ENCODE measurements around the gene CRYBG1. TPM values are rescaled to one million over a fixed set of nuclear protein-coding genes. Genes with fewer than 3 reads are reported as not detected.

The CRYBG1 gene
- total and polyA plus RNA-seq, 2 experiments from 2014 or later = 3.2 to 10.0 TPM

DNA sequence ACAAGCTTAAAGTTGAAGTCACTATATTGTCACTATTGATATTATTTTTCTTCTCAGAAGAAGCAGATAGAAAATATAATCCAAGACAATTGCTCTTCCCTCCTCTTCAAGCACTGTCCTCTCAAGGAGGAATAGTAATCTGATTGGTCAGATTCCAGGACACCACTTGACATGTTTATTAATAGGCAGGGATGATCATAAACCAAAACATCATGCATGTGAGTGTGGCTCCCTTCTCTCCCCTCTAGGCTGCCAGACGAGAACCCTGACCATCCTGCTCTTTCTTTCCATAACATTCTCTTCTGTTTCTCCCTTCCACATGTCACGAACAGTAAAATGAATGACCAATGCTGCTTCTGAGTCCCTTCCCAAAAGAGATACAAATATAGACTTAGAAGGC is 42.5 kb upstream of the CRYBG1 start:
- Histone ChIP-seq H3K36me3 (replicated peaks; ENCODE audit: insufficient read depth, low read depth) (no peaks in the 10 kb centered on the region), H3K27ac (no peak overlapping the region), H3K4me3 (no peak overlapping the region), H3K79me2 (peaks cover 75% of the 10 kb centered on the region), H3K27me3 (no peaks in the 10 kb centered on the region), H4K20me1 (ENCODE audit: insufficient read depth, poor library complexity, severe bottlenecking) (peaks cover 6% of the 10 kb centered on the region), H3K9me2 (replicated peaks; ENCODE audit: insufficient read depth) (no peaks in the 10 kb centered on the region), H2AFZ (no peak overlapping the region), H3K4me1 (ENCODE audit: insufficient read depth) (no peaks in the 10 kb centered on the region), H3K9me3 (ENCODE audit: low read depth) (no peaks in the 10 kb centered on the region), H3K4me2 (no peak overlapping the region)
- no peak for DNase-seq (ENCODE audit: low spot score)
- TF ChIP-seq EZH2 (IDR thresholded peaks at IDR 0.05; ENCODE audit: borderline replicate concordance) = no peak
- TF ChIP-seq, protein P1, sequence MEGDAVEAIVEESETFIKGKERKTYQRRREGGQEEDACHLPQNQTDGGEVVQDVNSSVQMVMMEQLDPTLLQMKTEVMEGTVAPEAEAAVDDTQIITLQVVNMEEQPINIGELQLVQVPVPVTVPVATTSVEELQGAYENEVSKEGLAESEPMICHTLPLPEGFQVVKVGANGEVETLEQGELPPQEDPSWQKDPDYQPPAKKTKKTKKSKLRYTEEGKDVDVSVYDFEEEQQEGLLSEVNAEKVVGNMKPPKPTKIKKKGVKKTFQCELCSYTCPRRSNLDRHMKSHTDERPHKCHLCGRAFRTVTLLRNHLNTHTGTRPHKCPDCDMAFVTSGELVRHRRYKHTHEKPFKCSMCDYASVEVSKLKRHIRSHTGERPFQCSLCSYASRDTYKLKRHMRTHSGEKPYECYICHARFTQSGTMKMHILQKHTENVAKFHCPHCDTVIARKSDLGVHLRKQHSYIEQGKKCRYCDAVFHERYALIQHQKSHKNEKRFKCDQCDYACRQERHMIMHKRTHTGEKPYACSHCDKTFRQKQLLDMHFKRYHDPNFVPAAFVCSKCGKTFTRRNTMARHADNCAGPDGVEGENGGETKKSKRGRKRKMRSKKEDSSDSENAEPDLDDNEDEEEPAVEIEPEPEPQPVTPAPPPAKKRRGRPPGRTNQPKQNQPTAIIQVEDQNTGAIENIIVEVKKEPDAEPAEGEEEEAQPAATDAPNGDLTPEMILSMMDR (IDR thresholded peaks at IDR 0.05; ENCODE audit: poor library complexity) = no peak
- TF ChIP-seq EZH2phosphoT487 (IDR thresholded peaks at IDR 0.05; ENCODE audit: low read depth, severe bottlenecking, unreplicated experiment) = no peak
- 70% methylated on average over 2 of the region's 2 CpGs for WGBS (ENCODE audit: low lambda C conversion rate, missing lambda C conversion rate)

DNA sequence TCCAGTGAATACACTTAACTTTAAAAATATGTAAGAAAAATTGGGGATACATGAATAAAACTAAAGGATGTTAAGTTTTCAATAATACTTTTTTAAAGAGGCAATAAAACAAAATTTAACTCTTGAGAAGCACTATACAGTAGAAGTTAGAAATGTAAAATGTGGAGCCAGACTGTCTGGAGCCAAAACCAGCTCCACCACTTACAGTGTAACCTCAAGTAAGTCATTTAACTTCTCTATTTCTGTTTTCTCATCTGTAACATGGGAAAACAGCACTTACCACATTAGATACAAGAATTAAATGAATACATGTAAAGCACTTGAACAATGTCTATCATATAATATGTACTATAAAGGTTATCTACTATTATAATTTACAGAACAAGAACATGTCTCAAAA is 41.7 kb upstream of the CRYBG1 start:
- peaks cover 2% of the 10 kb centered on the region for H3K4me1 ChIP-seq (ENCODE audit: insufficient read depth)
- DNase-seq (ENCODE audit: low spot score) = no peak
- no peak overlapping the region for H2AFZ ChIP-seq
- H3K36me3 ChIP-seq (replicated peaks; ENCODE audit: insufficient read depth, low read depth) = no peaks in the 10 kb centered on the region
- H3K27ac ChIP-seq = no peak overlapping the region
- no peaks in the 10 kb centered on the region for H3K9me2 ChIP-seq (replicated peaks; ENCODE audit: insufficient read depth)
- H4K20me1 ChIP-seq (ENCODE audit: insufficient read depth, poor library complexity, severe bottlenecking) = peaks cover 6% of the 10 kb centered on the region
- H3K4me3 ChIP-seq = no peak overlapping the region
- H3K27me3 ChIP-seq = no peaks in the 10 kb centered on the region
- H3K4me2 ChIP-seq = no peak overlapping the region
- H3K9me3 ChIP-seq (ENCODE audit: low read depth) = no peaks in the 10 kb centered on the region
- H3K79me2 ChIP-seq = peaks cover 83% of the 10 kb centered on the region
- no peak for TF ChIP-seq EZH2phosphoT487 (IDR thresholded peaks at IDR 0.05; ENCODE audit: low read depth, severe bottlenecking, unreplicated experiment)
- TF ChIP-seq EZH2 (IDR thresholded peaks at IDR 0.05; ENCODE audit: borderline replicate concordance) = no peak
- TF ChIP-seq, protein P1 (IDR thresholded peaks at IDR 0.05; ENCODE audit: poor library complexity) = no peak

DNA sequence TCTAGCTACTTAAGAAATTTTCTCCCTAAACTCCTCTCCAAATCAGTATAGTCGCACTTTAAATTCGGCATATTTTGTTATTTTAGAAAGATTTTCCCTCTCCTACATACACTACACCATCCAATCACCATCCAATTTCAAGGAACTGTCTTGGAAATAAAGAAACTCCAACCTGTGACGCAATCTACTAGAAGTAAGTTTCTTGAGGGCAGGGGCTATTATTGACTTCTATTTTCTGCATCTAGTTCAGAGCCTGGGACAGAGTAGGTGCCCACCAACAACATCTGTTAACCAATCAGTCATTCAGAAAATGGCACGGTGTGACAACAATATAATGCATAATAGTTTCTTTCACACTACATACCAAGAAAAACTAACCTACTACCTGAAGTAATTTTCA is 38.6 kb upstream of the CRYBG1 start:
- peaks cover 11% of the 10 kb centered on the region for H3K4me1 ChIP-seq (ENCODE audit: insufficient read depth)

More for the DNA sequence above, 38.6 kb upstream of the CRYBG1 start:
- Histone ChIP-seq H3K9me3 (ENCODE audit: low read depth) (no peaks in the 10 kb centered on the region), H3K4me3 (no peak overlapping the region), H3K36me3 (replicated peaks; ENCODE audit: insufficient read depth, low read depth) (no peaks in the 10 kb centered on the region), H2AFZ (no peak overlapping the region), H3K4me2 (no peak overlapping the region), H3K79me2 (peaks cover 76% of the 10 kb centered on the region), H4K20me1 (ENCODE audit: insufficient read depth, poor library complexity, severe bottlenecking) (peaks cover 9% of the 10 kb centered on the region), H3K27ac (no peak overlapping the region), H3K9me2 (replicated peaks; ENCODE audit: insufficient read depth) (no peaks in the 10 kb centered on the region), H3K27me3 (no peaks in the 10 kb centered on the region)
- 97% methylated on average over 4 of the region's 4 CpGs for WGBS (ENCODE audit: low lambda C conversion rate, missing lambda C conversion rate)
- no peak for DNase-seq (ENCODE audit: low spot score)
- TF ChIP-seq, protein P1 (IDR thresholded peaks at IDR 0.05; ENCODE audit: poor library complexity) = no peak
- no peak for TF ChIP-seq EZH2phosphoT487 (IDR thresholded peaks at IDR 0.05; ENCODE audit: low read depth, severe bottlenecking, unreplicated experiment)
- no peak for TF ChIP-seq EZH2 (IDR thresholded peaks at IDR 0.05; ENCODE audit: borderline replicate concordance)
